Measurements from ENCODE around the gene PGC.

GRCh38 chr6:41694815-41695526, 52.2 kb downstream of the PGC start:
- TF ChIP-seq POLR2AphosphoS5 (IDR thresholded peaks at IDR 0.05; ENCODE audit: low read depth, low read length) (no peak), TAF1 (IDR thresholded peaks at IDR 0.05; ENCODE audit: borderline replicate concordance, insufficient read depth, low read length) (no peak), REST (IDR thresholded peaks at IDR 0.05; ENCODE audit: insufficient read depth in 1 of 2, low read depth in 2 of 2, low read length in 2 of 2) (no peak)

Data from PFSK-1 (cell line).